IMR-90 (cell line): ENCODE results near the gene PEX14. TPM values are rescaled to one million over a fixed set of nuclear protein-coding genes. Genes with fewer than 3 reads are reported as not detected.

Source experiments
- CHD1 ChIP-seq: IDR thresholded peaks from 2 replicates; pipeline ENCODE4 v1.6.1; 2012; ENCODE audit warnings: low read depth, low read length, improper control_type of control experiment
- RAD21 ChIP-seq: IDR thresholded peaks from 2 replicates; pipeline ENCODE4 v1.6.1; 2012; ENCODE audit warnings: low read length, improper control_type of control experiment
- RCOR1 ChIP-seq: IDR thresholded peaks from 2 replicates; pipeline ENCODE4 v1.6.1; 2012; ENCODE audit warnings: mild to moderate bottlenecking, low read length, improper control_type of control experiment; ENCODE audit not compliant: insufficient replicate concordance
- SMC3 ChIP-seq: fragments of 150-350 bp; IDR thresholded peaks from 2 replicates; pipeline ENCODE4 v1.6.1; 2016; ENCODE audit warnings: low read depth, mild to moderate bottlenecking, antibody characterized with exemption, low read length, moderate library complexity
- polyA plus RNA-seq, 3 experiments: library from polyadenylated mRNA; depleted of rRNA; stranded (reverse); fragments of >200 nt; gene quantifications; 2 replicates each; pipeline ENCODE4 v1.2.3, GENCODE V29; 2012; ENCODE audit warnings: low replicate concordance in 1 of 3
- total RNA-seq: library from RNA; depleted of rRNA; stranded (reverse); fragments of >200 nt; gene quantifications from 2 replicates; pipeline ENCODE4 v1.2.3, GENCODE V29; 2012

Gene PEX14
- total and polyA plus RNA-seq, 2 of the 4 experiments (the other 2 are of a cell fraction) = 9.5 to 22.5 TPM

GRCh38 chr1:10528066-10529014, 53.6 kb downstream of the PEX14 start (continued):
- no peak for TF ChIP-seq RCOR1
- peak; percentile 41; the same call in 1 of the 2 replicates for TF ChIP-seq CHD1
- no peak for TF ChIP-seq RAD21
- TF ChIP-seq SMC3 = no peak
